ENCODE measurements around the gene ACKR1.
A peak's percentile ranks its signal among the peaks of the same experiment; 100 is the strongest.

The ACKR1 gene

DNA sequence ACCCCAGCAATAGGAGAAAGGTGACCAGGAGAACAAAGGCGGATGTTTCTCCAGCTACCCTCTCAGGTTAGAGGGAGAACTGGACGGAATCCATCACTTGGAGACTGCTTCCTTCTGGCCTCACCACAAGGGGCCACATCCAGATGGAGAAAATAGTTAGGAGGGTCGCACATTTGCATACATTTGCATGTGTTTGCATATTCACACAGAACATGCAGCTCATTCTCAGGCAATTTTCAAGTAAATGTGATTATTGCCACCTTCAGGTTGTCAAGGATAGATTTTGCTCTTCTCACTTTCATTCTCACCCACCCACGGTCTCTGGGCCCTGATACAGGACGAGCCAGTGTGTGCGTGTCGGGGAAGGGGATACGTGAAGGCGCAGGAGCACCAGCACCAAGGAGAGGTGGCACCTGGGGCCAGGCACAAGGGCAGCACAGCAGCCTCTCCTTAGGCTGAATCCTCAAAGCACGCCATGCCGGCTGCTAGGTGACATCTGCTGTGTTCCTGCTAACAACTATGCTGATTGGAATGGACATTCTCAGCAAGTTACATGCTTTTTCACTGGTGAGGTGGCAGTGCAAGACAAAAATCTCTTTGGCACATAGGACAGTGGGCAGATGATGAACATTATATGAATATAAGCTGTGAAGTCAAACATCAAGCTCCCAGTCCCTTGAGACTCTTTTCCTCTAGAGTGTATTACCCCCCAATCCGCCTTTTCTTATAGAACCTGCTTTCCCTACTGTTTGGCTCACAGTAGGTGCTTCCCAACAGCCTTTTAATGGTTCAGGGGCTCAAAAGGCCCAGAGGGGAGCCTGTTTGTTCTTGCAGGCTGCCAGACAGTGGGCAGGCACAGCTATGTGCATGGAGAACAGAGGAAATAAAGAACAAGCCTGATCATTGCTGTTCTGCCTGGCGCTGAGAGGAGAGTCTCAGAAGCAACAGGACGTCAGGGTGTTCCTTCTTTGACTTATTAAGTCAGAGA, 14.3 kb downstream of the ACKR1 start:
- no peak for DNase-seq (ENCODE audit: insufficient read length, low spot score)
- no peak for FAIRE-seq

DNA sequence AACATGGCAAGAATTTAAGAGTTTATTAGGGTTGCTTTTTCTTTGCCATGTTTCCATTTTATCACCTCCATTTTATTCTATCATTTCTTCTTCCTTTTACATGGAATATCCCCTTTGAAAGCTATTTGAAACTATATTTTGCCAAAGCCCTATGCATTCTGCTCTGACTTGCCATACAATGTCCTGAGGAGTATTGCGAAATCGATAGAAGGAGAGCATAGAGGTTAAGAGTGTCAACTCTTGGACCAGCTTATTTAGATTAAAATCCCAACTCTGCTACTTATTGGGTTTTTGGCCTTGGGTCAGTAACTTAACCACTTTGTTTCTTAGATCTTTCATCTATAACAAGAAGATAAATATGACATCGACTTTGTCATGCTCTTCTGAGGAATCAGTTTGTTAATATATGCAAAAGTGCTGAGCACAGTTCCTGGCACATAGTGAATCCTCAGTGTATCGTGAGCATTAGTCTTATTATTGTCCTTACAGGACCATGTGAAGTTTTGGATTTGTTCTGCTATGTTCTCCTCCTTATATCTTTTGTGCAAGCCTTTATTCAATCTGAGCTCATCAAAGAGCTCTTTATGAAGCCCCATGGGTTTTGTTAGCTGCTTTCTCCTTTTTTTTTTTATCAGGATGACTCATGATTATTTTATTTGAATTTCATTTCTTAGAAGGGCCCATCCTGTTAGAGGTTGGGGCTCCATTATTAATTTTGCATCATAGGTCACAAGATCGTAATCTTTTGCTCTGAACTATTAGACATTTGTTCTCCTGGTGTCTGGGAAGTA, 17.6 kb downstream of the ACKR1 start:
- DNase-seq (ENCODE audit: insufficient read length, low spot score) (no peak), FAIRE-seq (no peak)

DNA sequence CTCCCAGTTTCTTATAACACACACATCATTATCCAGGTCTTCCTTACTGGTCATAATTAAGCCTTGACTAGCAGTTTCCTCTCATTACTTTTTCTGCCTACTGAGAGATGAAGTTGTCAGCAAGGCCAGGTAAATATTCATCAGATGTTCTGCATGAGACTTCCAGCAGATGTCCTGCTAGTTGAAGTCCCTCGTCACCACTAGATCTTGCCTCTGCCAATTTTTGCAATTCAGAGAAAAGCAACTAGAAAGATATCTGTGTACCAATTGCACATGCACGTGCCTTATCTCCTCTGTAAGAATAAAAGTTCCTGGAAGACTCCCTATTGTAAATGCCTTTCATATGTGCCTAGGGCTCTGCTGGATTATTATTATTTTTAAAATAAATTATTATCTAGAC, 18.3 kb downstream of the ACKR1 start:
- no peak for DNase-seq (ENCODE audit: insufficient read length, low spot score)
- FAIRE-seq, result no peak

DNA sequence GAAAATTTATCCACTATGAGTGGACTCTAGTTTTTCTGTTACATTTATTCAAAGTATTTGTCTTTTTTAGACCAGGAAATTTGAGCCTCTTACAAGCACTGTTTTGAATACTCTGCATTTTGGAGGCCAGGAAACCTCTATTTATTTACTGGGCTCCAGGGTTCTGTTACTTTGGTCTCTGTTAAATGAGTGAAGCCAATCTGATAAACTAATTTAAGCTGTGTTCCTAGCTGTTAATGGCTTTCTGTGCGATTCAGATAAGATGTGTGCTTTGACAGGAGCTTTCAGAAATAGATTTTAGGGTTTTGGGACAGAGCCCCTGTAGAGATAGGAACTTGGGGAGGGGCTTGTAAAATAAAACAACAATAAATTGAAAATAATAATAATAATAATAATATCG, 23.9 kb downstream of the ACKR1 start:
- DNase-seq (ENCODE audit: insufficient read length, low spot score) (no peak), FAIRE-seq (no peak)

DNA sequence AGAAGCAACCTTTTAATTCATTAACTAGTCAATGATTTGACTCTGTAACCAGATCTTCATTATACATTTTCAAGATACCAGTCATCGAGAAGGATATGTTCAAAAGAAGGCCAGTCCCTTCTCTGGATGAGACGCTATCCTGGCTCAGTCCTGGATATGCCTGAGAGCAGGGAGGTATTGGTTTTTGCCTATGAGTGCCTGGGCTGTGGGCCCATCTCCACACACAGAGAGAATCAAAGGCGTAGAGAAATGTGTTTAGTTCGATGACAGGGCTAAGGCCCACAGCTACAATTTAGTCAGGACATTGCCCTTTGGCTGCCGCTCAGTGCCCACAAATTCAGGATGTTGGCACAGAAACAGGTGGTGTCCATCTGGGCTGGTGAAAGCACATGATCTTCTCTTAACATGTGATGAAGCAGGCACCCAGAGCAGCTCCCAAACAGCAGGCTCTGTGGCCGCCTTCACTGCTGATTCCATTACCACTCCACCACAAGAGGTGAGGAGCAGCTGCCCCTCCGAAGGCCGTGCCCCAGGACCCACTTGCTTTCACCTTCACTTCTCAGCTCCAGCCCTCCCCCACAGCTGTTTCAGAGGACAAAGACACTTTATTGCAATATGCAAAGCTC, 24.7 kb downstream of the ACKR1 start:
- DNase-seq (ENCODE audit: insufficient read length, low spot score) (peak; percentile 30), FAIRE-seq (no peak)

DNA sequence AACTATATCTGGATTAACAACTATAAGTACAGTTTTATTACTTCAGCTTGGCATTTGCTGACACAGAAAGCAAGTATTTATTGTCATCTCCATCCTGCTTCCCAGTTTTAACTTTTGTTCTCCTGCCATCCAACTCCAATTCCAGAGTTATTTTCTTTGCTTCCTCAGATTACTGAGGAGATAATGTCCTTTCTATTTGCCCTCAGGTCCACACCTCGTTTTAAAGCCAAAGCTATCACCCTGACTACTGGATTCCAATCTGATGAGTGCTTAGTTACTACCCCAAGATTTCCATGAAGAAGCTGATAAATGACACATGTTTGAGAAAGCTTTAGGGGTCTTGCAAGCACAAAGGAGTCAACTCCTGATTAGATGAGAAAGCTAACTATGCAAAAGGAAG, 25.2 kb downstream of the ACKR1 start:
- FAIRE-seq (no peak), DNase-seq (ENCODE audit: insufficient read length, low spot score) (peak; percentile 40)

DNA sequence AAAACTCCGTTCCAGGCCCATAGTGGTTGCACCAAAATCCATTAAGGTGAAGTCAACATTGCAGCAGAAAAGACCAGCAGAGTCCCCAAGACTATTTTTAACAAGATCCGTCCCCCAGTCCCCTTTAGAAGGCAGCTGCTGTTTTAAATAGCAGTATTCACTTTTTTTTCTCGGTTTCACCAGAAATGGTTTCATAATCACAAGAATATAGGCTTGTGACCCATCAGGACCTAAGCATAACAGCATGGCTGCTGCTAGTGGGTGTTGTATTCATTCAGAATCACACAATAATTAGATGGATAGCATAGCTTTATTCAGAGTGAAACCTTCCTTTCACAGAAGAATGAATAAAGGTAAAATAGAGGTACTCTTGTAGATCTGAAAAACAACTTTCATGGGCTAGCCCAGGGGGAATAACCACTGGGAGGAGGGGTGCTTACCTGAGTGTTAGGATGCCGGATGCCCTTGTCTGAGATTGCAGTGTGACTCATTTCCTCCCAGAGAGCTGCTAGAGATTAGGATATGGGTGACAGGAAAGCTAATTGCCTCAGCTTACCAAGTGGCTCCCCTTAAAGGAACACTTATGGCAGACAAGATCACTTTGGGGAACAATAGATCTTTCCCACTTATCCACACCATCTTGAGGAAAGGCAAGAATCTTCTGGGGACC, 35.0 kb downstream of the ACKR1 start:
- DNase-seq (ENCODE audit: insufficient read length, low spot score), result no peak
- no peak for FAIRE-seq

DNA sequence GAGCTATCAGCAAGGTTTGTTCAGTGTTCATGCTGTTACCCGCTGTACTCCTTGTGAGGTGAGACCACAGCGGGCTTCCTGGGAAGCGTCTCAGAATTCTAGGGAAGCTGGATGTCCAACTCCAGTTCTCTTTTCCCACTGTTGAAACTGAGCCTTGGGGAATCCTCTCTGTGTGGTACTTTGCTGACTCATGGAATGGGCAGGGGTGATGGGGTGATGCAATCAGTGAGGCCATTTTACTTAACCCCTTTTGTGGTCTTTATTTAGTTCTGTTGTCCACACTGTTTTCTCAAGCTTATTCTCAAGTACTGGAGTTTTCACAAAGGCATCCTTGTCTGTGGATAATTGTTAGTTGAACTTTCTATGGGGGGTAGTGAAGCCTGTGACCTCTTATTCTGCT, 42.6 kb downstream of the ACKR1 start:
- no peak for DNase-seq (ENCODE audit: insufficient read length, low spot score)
- FAIRE-seq, result no peak

DNA sequence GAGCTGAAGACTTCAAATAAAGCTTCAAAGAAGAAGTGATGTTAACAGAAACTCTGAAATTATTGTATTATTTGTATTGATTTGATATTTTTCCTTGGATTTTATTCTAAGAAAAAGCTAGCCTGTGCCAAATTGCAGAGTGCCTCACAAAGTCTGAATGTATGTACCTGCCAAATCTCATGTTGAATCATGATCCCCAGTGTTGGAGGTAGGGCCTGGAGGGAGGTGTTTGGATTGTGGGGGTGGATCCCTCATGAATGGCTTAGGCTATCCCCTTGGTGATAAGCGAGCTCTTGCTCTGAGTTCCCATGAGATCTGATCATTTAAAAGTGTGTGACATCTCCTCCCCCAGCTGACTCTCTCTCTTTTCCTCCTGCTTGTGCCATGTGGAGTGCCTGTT, 43.6 kb downstream of the ACKR1 start:
- FAIRE-seq (no peak), DNase-seq (ENCODE audit: insufficient read length, low spot score) (no peak)

DNA sequence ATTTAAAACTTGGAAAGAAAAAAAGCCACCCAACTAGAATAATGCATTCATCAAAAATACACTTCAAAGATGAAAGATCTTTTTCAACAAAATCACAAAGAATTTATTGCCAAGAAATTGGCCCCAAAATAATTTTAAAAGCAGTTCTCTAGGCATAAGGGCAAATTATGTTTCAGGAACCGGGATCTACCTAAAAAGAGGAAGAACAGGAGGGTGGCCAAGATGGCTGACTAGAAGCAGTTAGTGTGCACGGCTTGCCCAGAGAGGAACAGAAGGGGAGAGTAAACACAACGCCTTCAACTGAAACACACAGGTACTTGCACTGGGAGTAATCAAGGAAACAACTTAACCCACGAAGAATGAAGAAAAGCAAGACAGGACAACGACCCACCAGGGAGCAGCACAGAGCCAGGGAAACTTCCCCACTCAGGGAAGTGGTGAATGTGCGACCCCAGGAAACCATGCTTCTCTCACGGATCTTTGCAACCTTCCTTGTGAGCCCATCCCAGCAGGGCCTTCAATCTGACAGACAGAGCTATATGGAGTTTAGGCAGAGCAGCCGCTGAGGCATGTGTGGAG, 46.1 kb downstream of the ACKR1 start:
- FAIRE-seq (no peak), DNase-seq (ENCODE audit: insufficient read length, low spot score) (no peak)
